ENCODE results near the gene DHRS7B. TPM values are rescaled to one million over a fixed set of nuclear protein-coding genes. Genes with fewer than 3 reads are reported as not detected.
A peak's percentile ranks its signal among the peaks of the same experiment; 100 is the strongest.

Gene DHRS7B
- total and polyA plus RNA-seq, 4 donors = 14.3 to 21.9 (median 18.7) TPM

DNA sequence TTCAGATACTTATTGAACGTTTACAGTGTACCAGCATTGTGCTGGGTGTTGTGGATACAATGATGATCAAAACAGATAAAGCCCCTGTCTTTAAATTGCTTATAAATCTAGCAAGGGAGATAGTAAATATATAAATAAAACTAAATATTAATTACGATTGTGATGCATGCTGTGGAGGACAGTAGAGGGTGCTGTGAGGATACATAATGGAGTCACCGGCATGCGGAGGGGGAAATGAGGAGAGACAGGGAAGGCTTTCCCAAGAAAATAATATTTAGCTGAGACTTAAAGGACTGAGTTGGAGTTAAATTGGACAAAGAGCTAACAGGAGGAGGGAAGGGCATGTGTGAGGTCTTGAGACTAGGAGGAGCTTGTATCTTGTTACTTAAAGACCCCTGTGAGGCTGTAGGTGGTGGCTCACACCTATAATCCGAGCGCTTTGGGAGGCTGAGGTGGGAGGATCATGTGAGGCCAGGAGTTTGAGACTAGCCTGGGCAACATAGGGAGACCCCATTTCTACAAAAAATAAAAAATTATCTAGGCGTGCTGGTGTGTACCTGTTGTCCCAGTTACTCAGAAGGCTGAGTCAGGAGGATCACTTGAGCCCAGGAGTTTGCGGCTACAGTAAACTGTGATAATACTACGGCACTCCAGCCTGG is 2.4 kb downstream of the DHRS7B start:
- peaks cover 3 to 24% (median 15%) of the 10 kb centered on the region in 4 donors for H3K4me1 ChIP-seq (ENCODE audit: control insufficient read depth in 4 of 4, insufficient read depth in 4 of 4, low read length in 3 of 4)
- H3K36me3 ChIP-seq (ENCODE audit: control insufficient read depth in 4 of 4, insufficient read depth in 3 of 4, low read depth in 1 of 4, low read length in 3 of 4) = no peaks in the 10 kb centered on the region
- WGBS = 73% methylated on average over 9 of the region's 9 CpGs
- no peak overlapping the region for H3K4me3 ChIP-seq (ENCODE audit: low read depth in 1 of 3, low read length in 3 of 3)
- H3K9ac ChIP-seq (ENCODE audit: low read depth in 1 of 2, low read length in 2 of 2) = no peak overlapping the region
- TF ChIP-seq SP1 (IDR thresholded peaks at IDR 0.05) (no peak), MAX (IDR thresholded peaks at IDR 0.05) (no peak), NR2F2 (IDR thresholded peaks at IDR 0.05) (no peak), YY1 (IDR thresholded peaks at IDR 0.05) (no peak), HNF4G (IDR thresholded peaks at IDR 0.05) (no peak), GABPA (IDR thresholded peaks at IDR 0.05 in 1 of 2, conservative IDR thresholded peaks at IDR 0.05 in 1 of 2) (no peak), FOXA1 (IDR thresholded peaks at IDR 0.05) (no peak), FOXA2 (IDR thresholded peaks at IDR 0.05) (no peak), REST (IDR thresholded peaks at IDR 0.05) (no peak), RAD21 (IDR thresholded peaks at IDR 0.05) (peak; percentile 81 to 87), RXRA (IDR thresholded peaks at IDR 0.05) (no peak), HNF4A (conservative IDR thresholded peaks at IDR 0.05) (no peak)
- TF ChIP-seq, protein P1, sequence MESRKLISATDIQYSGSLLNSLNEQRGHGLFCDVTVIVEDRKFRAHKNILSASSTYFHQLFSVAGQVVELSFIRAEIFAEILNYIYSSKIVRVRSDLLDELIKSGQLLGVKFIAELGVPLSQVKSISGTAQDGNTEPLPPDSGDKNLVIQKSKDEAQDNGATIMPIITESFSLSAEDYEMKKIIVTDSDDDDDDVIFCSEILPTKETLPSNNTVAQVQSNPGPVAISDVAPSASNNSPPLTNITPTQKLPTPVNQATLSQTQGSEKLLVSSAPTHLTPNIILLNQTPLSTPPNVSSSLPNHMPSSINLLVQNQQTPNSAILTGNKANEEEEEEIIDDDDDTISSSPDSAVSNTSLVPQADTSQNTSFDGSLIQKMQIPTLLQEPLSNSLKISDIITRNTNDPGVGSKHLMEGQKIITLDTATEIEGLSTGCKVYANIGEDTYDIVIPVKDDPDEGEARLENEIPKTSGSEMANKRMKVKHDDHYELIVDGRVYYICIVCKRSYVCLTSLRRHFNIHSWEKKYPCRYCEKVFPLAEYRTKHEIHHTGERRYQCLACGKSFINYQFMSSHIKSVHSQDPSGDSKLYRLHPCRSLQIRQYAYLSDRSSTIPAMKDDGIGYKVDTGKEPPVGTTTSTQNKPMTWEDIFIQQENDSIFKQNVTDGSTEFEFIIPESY (IDR thresholded peaks at IDR 0.05) = no peak
- TF ChIP-seq, protein P2, sequence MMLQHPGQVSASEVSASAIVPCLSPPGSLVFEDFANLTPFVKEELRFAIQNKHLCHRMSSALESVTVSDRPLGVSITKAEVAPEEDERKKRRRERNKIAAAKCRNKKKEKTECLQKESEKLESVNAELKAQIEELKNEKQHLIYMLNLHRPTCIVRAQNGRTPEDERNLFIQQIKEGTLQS (IDR thresholded peaks at IDR 0.05) = no peak
- TF ChIP-seq, protein P3, sequence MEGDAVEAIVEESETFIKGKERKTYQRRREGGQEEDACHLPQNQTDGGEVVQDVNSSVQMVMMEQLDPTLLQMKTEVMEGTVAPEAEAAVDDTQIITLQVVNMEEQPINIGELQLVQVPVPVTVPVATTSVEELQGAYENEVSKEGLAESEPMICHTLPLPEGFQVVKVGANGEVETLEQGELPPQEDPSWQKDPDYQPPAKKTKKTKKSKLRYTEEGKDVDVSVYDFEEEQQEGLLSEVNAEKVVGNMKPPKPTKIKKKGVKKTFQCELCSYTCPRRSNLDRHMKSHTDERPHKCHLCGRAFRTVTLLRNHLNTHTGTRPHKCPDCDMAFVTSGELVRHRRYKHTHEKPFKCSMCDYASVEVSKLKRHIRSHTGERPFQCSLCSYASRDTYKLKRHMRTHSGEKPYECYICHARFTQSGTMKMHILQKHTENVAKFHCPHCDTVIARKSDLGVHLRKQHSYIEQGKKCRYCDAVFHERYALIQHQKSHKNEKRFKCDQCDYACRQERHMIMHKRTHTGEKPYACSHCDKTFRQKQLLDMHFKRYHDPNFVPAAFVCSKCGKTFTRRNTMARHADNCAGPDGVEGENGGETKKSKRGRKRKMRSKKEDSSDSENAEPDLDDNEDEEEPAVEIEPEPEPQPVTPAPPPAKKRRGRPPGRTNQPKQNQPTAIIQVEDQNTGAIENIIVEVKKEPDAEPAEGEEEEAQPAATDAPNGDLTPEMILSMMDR (IDR thresholded peaks at IDR 0.05; ENCODE audit: low read depth, low read length, missing input control) = peak; percentile 52
- no peak for DNase-seq (ENCODE audit: low spot score)
- H3K27me3 ChIP-seq (ENCODE audit: control insufficient read depth in 4 of 4, insufficient read depth in 4 of 4, low read length in 3 of 4) = no peaks in the 10 kb centered on the region
- no peak overlapping the region for H3K27ac ChIP-seq (ENCODE audit: low read depth in 1 of 2, low read length in 2 of 2)
- H3K9me3 ChIP-seq (ENCODE audit: control insufficient read depth in 4 of 4, low read length in 3 of 4) = no peaks in the 10 kb centered on the region

DNA sequence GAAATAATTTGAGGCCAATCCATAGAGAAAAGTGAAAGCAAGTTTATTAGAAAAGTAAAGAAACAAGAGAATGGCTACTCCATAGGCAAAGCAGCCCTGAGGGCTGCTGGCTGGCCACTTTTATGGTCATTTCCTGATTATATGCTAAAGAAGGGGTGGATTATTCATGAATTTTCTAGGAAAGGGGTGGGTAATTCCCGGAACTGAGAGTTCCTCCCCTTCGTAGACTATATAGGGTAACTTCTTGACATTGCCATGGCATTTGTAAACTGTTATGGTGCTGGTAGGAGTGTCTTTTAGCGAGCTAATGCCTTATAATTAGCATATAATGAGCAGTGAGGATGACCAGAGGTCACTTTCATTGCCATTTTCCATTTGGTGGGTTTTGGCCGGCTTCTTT is 4.4 kb downstream of the DHRS7B start:
- no peaks in the 10 kb centered on the region for H3K9me3 ChIP-seq (ENCODE audit: control insufficient read depth in 4 of 4, low read length in 3 of 4)
- 71% methylated on average over 4 of the region's 4 CpGs for WGBS
- no peak overlapping the region for H3K4me3 ChIP-seq (ENCODE audit: low read depth in 1 of 3, low read length in 3 of 3)
- H3K27ac ChIP-seq (ENCODE audit: low read depth in 1 of 2, low read length in 2 of 2) = no peak overlapping the region
- H3K36me3 ChIP-seq (ENCODE audit: control insufficient read depth in 4 of 4, insufficient read depth in 3 of 4, low read depth in 1 of 4, low read length in 3 of 4) = no peaks in the 10 kb centered on the region
- peak overlapping the region in 1 of 2 donors; percentile 25 for H3K9ac ChIP-seq (ENCODE audit: low read depth in 1 of 2, low read length in 2 of 2)
- H3K4me1 ChIP-seq (ENCODE audit: control insufficient read depth in 4 of 4, insufficient read depth in 4 of 4, low read length in 3 of 4) = peaks cover 3 to 23% (median 14%) of the 10 kb centered on the region in 4 donors
- no peaks in the 10 kb centered on the region for H3K27me3 ChIP-seq (ENCODE audit: control insufficient read depth in 4 of 4, insufficient read depth in 4 of 4, low read length in 3 of 4)
- no peak for DNase-seq (ENCODE audit: low spot score)
- TF ChIP-seq, protein P3 (IDR thresholded peaks at IDR 0.05; ENCODE audit: low read depth, low read length, missing input control) = no peak
- no peak for TF ChIP-seq TAF1 (conservative IDR thresholded peaks at IDR 0.05)
- no peak for TF ChIP-seq JUND (IDR thresholded peaks at IDR 0.05)
- no peak for TF ChIP-seq NR2F2 (IDR thresholded peaks at IDR 0.05)
- TF ChIP-seq REST (IDR thresholded peaks at IDR 0.05) = no peak
- no peak for TF ChIP-seq RAD21 (IDR thresholded peaks at IDR 0.05)
- no peak for TF ChIP-seq HNF4A (conservative IDR thresholded peaks at IDR 0.05)
- no peak for TF ChIP-seq EGR1 (IDR thresholded peaks at IDR 0.05; ENCODE audit: low read depth in 2 of 2)

Data from liver (tissue), 9 donors.